DOHH2 (cell line): ENCODE measurements around the gene AGR2.

Experiments
- EZH2phosphoT487 ChIP-seq: fragments of 200-600 bp; sonication (generic); IDR thresholded peaks from 2 replicates; pipeline ENCODE4 v1.6.1; 2017; ENCODE audit warnings: borderline replicate concordance, mild to moderate bottlenecking, antibody characterized with exemption, low read length, moderate library complexity, mixed read lengths
- TF ChIP-seq, protein P1 (sequence below): fragments of 200-600 bp; sonication (generic); IDR thresholded peaks from one replicate; pipeline ENCODE4 v1.5.1; 2014; ENCODE audit warnings: antibody characterized with exemption, mild to moderate bottlenecking, low read depth, low read length; ENCODE audit not compliant: poor library complexity, severe bottlenecking

DNA sequence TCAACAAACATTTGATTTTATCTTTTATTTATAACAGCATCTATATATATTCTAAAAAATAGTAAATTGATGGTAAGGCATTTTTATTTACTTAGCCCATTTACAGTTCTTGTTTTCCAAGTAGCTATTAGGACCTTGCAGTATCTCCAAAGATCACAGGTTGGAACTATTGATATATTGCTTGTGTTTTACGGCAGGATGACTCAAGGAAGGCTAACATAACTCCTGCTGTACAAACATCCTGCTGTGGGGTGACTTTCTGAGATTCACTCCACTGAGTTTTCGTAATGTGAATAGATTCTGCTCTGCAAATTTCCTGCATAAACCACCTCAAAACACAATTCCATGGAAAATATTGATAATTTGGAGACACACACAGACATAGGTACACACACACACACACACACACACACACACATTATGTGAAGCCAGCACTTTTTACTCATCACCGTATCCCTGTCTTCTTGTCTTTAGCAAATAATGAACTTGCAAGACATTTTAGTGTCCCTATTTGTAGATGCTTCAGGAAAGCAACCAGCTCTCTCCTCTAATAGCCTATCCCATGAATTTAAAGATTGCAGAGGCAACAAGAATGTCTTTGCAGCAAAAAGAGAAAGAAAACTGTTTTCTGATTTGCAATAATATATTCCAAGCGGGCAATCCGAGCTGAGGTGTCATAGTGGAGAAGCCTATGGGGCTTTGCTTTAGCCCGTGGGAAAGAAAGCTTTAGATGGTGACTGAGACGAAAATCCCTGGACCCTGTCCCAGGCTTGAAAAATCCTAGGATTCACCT is 722 bp downstream of the AGR2 start:
- TF ChIP-seq, protein P1, sequence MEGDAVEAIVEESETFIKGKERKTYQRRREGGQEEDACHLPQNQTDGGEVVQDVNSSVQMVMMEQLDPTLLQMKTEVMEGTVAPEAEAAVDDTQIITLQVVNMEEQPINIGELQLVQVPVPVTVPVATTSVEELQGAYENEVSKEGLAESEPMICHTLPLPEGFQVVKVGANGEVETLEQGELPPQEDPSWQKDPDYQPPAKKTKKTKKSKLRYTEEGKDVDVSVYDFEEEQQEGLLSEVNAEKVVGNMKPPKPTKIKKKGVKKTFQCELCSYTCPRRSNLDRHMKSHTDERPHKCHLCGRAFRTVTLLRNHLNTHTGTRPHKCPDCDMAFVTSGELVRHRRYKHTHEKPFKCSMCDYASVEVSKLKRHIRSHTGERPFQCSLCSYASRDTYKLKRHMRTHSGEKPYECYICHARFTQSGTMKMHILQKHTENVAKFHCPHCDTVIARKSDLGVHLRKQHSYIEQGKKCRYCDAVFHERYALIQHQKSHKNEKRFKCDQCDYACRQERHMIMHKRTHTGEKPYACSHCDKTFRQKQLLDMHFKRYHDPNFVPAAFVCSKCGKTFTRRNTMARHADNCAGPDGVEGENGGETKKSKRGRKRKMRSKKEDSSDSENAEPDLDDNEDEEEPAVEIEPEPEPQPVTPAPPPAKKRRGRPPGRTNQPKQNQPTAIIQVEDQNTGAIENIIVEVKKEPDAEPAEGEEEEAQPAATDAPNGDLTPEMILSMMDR = no peak
- TF ChIP-seq EZH2phosphoT487 = no peak
